NCI-H1417 (cell line): ENCODE measurements around the gene SOX18.
A peak's percentile ranks its signal among the peaks of the same experiment; 100 is the strongest.

Experiments
- DNase-seq, 3 experiments: peaks; one replicate each; lab custom pipeline; 2025; lab: John Stamatoyannopoulos, UW

The SOX18 gene

DNA sequence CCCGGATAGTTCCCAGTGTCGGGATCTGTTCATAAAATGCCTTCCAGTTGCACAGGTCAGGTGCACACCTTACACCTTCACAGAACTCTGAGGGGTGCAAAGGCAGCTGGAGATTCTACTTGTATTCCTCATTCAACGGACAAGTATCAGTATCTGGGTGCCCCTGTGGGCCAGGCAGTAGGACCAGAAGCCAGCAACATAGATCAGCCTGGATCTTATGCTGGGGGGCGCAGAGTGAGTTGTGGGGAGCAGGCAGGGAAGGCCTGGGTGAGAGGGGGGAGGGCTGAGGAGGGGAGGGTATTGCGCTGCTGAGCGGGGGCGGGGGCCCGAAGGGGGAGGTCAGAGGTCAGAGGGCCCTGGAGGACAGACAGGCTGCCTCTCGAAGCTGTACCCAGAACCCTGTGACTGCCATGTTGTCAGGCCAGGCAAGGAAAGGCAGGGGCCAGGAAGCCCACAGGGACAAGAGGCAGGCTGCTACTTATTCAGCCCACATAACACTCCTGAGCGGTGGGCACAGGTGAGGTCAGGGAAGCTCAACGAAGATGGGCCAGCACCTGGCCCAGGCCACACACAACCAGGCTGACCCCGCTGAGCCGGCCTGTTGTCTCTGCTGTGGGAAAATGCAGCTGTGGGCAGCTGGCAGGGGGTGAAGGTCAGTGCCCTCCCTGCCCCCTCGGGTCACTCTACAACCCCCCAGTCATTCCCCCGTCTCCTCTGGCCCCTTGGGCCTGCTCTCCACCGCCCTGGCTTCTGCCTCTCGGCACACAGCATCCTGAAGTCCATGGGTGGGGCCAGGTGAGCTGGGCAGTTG is 31.6 kb upstream of the SOX18 start:
- no peak for DNase-seq

DNA sequence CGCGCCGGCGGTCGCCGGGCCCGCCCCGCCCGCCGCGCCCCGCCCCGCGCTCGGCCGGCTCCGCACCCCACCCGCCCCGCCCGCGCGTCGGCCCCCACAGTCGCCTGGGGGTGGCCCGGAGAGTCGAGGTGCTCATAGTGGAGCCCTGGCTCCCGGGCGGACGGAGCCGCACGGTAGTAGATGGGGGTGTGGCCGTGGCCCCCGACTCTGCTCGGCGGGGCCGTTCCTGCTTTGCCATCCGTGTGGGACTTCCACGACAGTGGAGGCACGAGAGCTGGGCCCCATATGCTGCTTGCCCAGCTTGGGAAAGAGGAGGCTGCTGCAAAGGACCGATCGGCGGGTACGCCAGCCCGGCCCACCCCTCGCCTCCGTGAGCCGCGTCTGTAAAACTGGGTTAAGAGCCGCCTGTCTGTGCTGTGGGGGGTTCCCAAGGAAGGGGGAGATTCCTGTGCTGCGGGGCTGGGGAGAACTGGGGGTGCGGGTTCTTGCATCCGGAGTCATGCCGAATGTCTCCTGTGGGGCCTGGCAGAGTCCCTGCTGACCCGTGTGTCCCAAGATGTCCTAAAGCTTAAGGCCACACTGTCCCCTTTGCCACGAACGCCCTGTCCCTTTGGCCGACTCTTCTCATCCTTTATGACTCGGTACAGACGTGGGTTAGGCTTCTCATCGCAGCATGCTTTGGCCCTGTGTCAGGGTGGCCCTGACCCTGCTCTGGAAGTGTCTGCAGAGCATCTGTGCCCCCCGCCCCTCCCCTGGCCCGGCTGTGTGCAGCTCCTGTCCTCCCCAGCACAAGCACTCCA is 30.8 kb upstream of the SOX18 start, which contains the start of gene OPRL1:
TSS of gene OPRL1 (plus strand) at position 70 of the 800 bp plus-strand sequence. CDS start 12,639 bp downstream, outside the sequence.
- peak in 1 of 3 experiments; percentile 38 for DNase-seq

DNA sequence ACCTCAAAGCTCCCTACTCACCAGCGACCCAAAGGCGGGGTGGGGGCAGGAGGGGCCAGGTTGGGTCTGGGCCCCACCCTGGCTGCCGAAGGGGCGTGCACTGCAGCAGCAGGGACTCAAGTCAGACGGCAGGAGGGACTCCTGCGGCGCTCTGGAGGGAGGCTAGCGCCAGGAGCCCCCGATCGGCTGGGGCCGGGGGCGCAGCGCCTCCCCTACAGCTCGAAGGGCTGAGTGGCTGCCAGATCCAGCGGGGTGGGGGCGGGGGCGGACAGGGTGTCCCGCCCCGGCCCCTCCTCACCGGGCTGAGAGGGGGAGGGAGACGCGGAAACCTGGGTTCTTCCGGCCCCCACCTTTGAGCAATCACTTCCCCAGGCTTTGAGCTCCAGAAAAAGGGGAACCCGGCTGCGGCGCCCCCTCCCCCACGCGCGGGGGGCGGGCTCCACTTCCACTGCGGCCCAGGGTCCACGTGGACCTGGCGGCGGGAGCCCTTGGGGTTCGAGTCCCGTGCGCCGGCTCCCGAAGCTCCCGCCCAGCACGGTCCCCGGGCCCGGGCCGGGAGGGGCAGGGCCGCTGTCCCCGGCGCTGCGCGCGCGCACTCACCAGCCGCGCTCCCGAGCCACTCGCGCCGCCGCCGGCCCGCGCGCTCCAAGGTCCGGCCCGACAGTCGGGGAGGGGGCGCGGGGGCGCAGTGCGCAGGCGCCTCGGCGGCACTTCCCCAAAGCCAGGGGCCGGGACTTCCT is 30.0 kb upstream of the SOX18 start, which contains the start of gene RGS19:
TSS of gene RGS19 (minus strand) at position 246 of the 740 bp plus-strand sequence. CDS start 2,632 bp downstream, outside the sequence.
- DNase-seq = peak; percentile 66 to 71 (median 68)

DNA sequence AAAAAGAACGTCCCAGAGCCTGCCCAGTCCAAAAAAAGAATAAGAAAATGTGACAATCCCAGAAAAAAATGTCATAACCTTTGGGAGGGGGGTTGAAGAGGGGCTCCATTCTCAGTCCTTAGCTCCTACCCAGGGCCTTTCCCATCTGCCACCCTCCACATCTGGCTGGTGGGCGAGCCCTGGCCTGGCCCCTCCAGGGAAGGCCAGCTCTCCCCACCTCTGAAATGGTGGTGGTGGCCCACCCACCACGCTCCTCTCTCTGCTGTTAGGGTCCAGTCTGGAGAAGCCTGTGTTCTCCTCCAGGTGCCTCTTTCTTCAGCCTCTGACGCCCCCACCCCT is 29.5 kb upstream of the SOX18 start:
- DNase-seq = no peak

DNA sequence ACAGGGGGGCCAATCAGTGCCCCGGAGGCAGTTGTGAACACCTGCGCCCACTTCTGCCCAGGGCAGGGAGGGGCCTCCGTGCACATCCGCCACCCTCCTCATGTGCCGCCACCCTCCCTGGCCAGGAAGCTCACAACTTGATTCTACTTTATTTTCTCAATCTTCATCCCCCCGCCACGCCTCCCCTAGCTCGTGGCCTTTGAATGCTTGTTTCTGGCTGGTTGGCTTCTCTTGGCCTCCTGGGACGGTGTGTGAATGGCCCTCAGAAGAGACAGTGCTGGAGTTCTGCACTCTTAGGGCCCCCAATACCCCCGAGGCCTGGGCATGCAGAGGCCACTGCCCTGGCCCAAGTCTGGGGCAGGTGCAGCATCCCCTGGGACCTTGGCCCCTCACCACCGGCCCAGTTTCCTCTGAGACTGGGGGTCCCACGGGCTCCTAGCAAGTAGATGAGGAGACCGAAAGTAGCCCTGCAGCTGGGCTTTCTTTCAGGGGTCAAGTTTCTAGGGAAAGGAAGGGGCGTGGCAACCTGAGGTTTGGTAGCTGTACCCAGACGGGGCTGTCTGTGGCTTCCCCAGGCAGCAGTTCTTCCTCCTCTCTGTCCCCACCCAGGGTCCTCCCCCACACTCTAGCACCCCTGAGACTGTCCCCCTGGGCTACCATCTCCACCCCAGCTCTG is 28.6 kb upstream of the SOX18 start:
- no peak for DNase-seq

DNA sequence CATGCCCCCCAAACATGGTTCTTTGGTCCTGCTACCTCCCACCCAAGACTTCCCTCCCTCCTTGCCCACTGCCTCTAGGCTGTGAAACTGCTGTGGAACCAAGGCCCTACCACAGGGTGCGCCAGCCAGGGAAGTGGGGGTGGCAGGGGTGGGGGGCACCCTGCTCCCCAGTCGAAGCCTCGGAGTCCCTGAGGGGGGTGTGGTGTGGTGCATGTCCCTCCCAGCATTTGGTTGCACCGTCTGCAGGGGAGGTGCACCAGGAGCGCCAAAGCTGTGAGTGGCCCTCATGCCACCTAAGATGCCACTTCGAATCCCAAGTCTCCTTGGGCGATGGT is 28.1 kb upstream of the SOX18 start:
- no peak for DNase-seq

DNA sequence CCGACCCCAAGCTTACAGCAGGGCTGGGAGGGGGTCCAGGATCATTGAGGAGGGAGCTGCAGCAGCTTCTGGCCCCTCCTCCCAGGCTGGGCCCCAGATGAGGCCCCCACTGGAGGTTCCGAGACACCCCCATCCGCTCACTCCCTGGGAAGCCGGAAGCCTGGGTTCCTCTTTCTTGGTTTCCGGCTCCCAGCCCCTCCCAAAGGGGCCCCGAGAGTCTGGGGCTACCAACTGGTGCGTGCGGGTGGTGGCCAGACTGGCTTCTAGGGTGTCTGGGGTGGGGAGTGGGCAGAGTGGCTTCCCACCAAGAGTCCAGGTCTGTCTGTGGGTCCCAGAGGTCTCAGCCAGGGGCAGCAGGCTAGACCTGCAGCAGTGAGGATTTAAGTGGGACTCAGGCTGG is 27.7 kb upstream of the SOX18 start:
- no peak for DNase-seq

DNA sequence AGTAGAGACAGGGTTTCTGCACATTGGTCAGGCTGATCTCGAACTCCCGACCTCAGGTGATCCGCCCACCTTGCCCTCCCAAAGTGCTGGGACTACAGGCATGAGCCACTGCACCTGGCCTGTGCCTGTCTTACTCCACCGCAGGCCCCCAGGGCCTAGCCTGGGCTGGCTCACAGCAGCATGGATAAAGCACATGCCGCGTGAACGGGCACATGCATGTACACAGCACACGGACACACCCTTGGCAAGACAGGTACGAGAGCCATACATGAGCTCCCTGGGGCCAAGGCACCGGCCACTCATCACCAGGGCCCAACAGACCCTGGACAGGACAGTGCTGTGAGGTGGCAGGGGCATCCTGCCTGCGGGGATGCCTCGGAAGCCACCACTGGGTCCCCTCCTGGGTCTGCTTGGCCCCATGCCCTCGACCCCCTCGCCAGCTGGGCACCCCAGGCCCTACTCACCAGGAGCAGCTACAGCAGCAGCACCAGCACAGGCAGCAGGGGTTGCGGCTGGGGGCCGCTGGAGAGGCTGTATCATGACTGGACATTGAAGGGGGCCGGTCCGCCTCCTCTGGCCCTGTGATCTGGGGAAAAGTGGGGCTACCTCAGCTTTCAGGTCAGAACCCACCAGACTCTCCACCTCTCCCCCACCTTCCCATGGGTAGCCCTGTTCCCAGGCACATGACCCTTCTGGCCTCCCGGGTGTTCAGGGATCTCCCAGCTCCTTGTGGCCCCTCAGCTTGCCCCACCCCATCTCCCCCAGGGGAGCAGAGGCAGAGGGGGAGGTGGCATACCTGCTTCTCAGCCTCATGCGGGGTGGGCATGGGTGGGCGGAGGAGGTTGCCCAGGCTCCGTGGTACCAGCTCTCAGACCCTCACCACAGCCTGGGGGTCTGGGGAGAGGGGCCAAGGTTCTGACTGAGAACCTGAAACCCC is 26.9 kb upstream of the SOX18 start:
- no peak for DNase-seq

DNA sequence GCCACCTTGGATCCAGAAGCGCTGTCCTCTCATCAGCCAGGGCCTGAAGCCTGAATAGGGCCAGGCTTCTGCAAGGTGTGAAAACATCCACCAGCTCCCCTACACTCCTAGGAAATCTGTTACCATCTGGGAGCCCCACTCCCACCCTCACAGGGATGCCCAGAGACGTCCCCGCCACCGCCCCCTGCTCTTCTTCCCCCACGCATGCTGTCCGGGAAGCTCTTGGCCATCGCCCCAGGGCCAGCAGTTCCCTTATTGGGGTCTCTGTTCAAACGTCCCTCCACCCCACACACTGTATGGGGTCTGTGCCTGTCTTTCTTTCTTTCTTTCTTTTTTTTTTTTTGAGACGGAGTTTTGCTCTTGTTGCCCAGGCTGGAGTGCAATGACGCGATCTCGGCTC is 26.1 kb upstream of the SOX18 start:
- DNase-seq = no peak

DNA sequence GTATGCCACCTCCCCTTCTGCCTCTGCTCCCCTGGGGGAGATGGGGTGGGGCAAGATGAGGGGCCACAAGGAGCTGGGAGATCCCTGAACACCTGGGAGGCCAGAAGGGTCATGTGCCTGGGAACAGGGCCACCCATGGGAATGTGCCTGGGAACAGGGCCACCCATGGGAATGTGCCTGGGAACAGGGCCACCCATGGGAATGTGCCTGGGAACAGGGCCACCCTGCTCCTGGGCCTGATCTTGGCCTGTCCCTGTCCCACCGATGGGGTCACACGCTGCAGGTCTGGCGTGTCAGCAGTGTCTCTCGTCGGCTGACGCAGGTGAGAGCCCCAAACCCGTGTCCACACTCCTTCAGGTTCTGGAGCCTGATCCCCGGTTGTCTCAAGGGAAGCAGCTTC is 25.5 kb upstream of the SOX18 start:
- DNase-seq = no peak

DNA sequence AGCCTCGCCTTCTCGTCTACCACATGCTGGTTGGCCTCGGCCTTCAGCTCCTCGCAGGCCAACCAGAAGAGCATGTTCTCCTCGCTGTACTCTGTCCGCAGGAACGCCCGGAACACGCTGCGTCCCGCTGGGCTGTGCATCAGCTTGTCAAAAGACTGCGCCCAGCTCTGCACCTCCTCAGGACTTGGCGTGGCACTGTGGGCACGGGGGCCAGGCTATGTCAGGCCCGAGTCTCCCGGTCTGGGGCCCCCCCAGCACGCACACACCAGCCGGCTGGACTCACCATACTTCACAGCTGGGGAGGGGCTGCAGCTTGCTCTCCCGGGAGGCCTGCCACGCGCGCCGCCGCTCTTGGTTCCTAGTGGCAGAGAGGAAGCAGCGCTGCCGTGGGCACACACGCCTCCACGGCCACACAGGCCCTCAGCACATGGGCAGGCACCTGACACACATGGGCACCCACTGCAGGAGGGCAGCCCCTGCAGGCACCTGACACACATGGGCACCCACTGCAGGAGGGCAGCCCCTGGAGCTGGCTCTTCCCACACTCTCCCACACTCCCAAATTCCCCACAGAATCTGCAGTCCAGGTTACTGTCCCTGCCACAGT is 24.8 kb upstream of the SOX18 start:
- DNase-seq = no peak

DNA sequence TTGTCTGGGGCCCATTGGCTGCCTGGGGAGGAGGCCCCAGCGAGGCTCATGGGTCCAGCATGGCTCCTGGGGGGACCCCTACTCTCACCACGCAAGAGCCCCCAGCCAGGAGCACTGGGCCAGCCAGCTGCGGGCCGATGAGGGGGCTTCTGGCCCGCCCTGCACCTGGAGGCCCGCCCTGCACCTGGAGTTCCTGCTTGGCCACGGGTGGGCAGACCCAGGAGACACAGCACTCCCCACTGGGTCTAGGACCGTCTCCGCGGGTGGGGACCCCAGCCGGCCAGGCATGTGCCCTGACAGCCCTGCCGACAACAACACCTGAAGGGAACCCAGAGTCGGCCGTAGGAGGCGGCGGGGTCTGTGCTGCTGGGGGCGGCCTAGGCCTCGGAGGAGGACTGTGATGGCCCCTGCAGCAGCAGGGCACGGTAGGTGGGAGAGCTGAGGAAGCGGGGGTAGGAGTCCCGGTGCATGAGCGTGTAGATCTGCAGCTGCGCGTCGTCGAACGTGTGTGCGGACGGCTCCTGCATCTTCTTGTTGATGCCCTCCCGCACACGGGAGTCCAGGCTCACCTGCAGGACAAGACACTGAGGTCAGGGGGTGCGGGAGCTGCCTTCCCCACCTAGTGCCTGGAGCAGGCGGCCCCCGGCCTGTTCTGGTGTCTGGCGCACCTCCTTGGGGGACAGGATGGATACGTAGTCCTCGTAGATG is 24.2 kb upstream of the SOX18 start:
- no peak for DNase-seq

DNA sequence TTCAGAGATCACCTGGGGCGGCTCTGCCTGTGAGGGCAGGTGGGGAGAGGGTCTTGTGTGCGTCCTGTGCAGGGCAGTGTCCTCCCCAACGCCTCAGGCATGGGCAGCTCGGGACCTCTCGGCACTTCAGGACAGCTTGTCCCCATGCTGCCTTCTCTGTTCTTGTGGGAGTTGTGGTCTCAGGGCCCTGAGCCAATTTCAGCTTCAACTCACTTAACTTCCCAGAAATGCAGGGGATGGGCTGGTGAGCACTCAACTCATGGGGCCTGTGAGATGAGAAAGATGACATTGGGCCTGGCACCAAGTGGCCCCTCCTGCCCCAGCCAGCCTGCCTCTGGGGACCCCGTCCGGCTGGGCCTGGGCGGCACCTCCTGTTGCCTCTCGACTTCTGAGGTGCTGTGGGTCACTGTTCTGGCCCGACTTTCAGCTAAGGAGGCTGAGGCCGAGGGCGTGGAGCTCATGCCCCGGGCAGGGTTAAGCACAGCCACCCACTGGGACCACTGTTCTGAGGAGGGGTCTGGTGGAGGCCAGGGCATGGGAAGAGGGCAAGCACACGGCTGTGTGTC is 23.1 kb upstream of the SOX18 start:
- DNase-seq = no peak

DNA sequence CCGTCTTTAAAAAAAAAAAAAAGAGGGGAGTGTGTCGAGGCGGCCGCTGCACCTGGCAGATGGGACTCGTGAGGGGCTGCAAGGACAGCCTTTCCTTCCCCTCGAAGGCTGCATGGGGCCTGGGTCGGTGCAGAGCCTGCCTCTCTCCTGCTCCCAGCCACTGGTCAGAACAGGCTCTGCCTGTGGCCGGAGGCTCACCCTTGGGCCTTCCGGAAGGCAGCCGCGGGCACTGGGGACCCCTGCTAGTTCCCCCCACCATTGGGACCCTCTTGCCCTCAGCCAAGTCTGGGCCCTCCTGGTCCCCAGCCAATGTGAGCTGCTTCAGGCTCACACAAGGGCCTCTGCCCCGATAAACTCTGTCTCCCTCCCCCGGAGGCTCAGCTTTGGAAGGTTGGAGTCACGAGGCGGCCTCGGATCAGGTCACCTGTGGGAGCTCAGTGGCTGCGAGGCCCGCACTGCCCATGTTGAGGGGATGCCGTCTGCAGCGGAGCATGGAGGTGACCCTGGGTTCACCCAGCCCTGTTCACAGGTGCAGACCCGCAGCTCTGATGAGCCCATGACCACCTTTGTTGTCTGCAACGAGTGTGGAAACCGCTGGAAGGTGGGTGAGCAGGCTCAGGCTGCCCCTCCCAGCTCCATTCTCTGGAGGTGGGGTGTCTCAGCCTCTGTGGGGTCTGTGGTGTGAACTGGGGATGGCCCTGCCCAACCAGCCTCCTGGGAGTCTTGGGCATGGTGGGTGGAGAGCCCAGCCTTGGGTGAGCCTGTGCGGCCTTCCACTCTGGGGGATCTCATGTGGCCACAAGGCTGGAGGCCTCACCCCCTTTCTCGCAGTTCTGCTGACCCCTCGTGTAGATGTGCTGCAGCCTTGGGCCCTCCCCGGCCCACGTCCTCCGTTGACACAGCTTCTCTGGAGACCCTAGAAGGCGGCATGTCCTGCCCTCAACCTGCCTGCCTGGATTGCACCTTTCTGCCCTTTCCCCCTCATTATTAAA is 22.2 kb upstream of the SOX18 start:
- DNase-seq = no peak

DNA sequence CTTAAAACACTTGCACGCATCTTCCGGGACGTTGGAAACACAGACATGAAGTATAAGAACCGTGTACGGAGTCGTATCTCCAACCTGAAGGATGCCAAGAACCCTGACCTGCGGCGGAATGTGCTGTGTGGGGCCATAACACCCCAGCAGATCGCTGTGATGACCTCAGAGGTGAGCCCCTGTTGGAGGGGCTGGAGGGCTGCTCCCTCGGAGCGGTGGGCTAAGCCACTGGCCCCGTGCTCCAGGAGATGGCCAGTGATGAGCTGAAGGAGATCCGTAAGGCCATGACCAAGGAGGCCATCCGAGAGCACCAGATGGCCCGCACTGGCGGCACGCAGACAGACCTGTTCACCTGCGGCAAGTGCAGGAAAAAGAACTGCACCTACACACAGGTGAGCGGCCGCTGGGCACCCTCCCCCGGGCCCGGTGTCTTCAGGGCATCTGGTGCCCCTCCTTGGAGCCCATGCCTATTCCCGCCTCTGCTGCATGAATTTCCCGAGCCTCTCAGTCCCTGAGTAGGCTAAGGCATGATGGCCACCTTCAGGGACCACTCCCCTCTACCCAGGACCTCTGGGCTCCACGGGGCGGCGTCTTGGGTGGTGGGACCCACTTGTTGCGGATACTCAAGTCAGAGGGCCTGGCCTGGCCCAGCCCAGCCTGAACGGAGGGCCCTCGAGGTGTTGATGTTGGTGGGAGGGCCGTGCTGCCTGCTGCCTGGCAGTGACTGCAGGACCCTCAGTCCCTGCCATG is 21.0 kb upstream of the SOX18 start:
- DNase-seq = no peak

DNA sequence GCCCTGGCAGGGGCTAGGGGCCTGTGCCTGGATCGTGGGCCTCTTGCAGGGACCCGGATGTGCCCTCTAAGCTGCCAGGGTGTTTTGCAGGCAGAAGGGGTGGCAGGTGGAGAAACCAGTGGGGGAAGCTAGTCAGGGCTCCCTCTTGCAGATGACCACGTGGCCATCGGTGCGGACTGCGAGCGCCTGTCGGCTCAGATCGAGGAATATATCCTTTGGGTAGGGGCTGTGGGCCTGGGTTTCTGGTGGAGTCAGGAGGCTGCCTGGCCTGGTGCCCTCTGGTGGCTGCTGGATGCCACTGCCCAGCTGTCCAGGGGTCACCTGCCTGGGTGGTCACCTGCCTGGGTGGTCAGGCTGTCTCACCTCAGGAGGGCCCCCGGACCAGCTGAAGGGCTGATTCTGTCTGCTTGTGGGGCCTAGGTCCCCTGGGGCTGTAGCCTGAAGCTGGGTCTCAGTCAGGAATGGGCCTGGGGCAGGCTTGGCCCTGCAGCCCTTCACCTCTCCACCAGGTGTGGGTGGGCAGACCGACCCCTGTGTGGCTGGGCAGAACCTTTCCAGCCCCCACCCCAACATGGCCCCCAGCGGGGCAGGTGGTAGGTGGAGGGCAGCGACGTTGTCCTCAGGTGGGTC is 20.3 kb upstream of the SOX18 start:
- peak in 2 of 3 experiments; percentile 62 to 71 for DNase-seq

DNA sequence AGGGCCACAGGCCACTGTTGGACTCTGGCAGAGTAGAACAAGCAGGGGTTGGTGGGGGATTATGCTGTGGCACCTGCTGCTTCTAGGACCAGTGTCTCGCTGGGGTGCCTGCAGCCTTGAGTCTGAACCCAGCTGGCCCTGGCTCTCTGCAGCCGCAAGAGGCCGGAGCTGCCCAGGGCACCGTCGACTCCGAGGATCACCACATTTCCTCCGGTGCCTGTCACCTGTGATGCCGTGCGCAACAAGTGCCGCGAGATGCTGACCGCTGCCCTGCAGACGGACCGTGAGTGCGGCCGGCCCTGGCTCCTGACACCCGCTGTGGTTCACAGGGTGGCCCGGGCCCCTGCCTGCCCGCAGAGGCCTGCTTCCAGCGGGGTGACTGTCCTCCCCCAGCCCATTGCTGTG is 19.8 kb upstream of the SOX18 start:
- peak in 2 of 3 experiments; percentile 63 to 75 for DNase-seq
